Gastroesophageal sphincter (tissue), 4 donors: ENCODE results near the gene CD38. TPM values are rescaled to one million over a fixed set of nuclear protein-coding genes. Genes with fewer than 3 reads are reported as not detected.

Experiments
- ATAC-seq: fragments of 150-250 bp; one replicate; pipeline ENCODE4 v1.9.1; 2016; ENCODE audit warnings: mild to moderate bottlenecking, moderate library complexity
- H3K27ac ChIP-seq, 4 donors: fragments of 200-600 bp; sonication (generic) in 3 of 4; 1 replicate in 3 of 4; 2 replicates in 1 of 4; pipeline ENCODE4 v1.5.1; 2016 to 2019
- H3K27me3 ChIP-seq: fragments of 200-600 bp; sonication (generic); one replicate; pipeline ENCODE4 v1.5.1; 2019
- H3K36me3 ChIP-seq, 2 donors: fragments of 200-600 bp; sonication (generic); one replicate each; pipeline ENCODE4 v1.5.1; 2019; ENCODE audit warnings: control low read depth in 1 of 2
- H3K4me1 ChIP-seq, 3 donors: fragments of 200-600 bp; sonication (generic); 1 replicate in 2 of 3; 2 replicates in 1 of 3; pipeline ENCODE4 v1.5.1; 2016 to 2019; ENCODE audit warnings: control low read depth in 2 of 3
- H3K4me3 ChIP-seq, 2 donors: fragments of 200-600 bp; sonication (generic); one replicate each; pipeline ENCODE4 v1.5.1; 2019; ENCODE audit warnings: mild to moderate bottlenecking in 1 of 2, moderate library complexity in 1 of 2
- H3K9me3 ChIP-seq, 3 donors: fragments of 200-600 bp; sonication (generic); one replicate each; pipeline ENCODE4 v1.5.1; 2017 to 2019; ENCODE audit warnings: control low read depth in 2 of 3
- CTCF ChIP-seq, 4 experiments: fragments of 200-600 bp in 2 of 4; fragments of 450-650 bp in 2 of 4; sonication (generic) in 1 of 4; IDR thresholded peaks; one replicate each; pipeline ENCODE4 v1.5.1; 2017 to 2019; ENCODE audit warnings: antibody characterized with exemption in 4 of 4, mild to moderate bottlenecking in 2 of 4, moderate library complexity in 2 of 4
- EP300 ChIP-seq: sonication (generic); formaldehyde crosslinking; IDR thresholded peaks from one replicate; pipeline ENCODE4 v1.6.1; 2017; ENCODE audit warnings: antibody characterized with exemption, mild to moderate bottlenecking
- POLR2A ChIP-seq, 2 donors: fragments of 450-650 bp; IDR thresholded peaks; one replicate each; pipeline ENCODE4 v1.6.1; 2017; ENCODE audit warnings: antibody characterized with exemption in 2 of 2, mild to moderate bottlenecking in 2 of 2, moderate library complexity in 1 of 2
- POLR2AphosphoS5 ChIP-seq: sonication (generic); formaldehyde crosslinking; IDR thresholded peaks from one replicate; pipeline ENCODE4 v1.6.1; 2017; ENCODE audit warnings: antibody characterized with exemption
- WGBS, 2 donors: methylation state at CpG; one replicate each; pipeline ENCODE4 v1.1.5; 2018; ENCODE audit warnings: low coverage in 1 of 2; 5-methylcytosine and 5-hydroxymethylcytosine counted together
- total RNA-seq, 4 donors: library from RNA; depleted of rRNA; stranded (reverse); fragments of >200 nt; gene quantifications; one replicate each; pipeline ENCODE4 v1.1.0, GENCODE V29; 2016

Gene CD38
- total RNA-seq, 4 donors from 2014 or later, result 1.0 to 5.8 (median 2.4) TPM

GRCh38 chr4:15737255-15737654 lies 40.9 kb upstream of the CD38 start:
- no peaks in the 10 kb centered on the region for H3K27me3 ChIP-seq
- no peaks in the 10 kb centered on the region for H3K4me1 ChIP-seq
- no peak for TF ChIP-seq CTCF (IDR thresholded peaks at IDR 0.05)
- no peak for TF ChIP-seq EP300
- TF ChIP-seq POLR2AphosphoS5, result no peak
- no peak for TF ChIP-seq POLR2A (IDR thresholded peaks at IDR 0.05)
- no peaks in the 10 kb centered on the region for H3K9me3 ChIP-seq
- no peak overlapping the region for H3K4me3 ChIP-seq
- no peaks in the 10 kb centered on the region for H3K36me3 ChIP-seq
- H3K27ac ChIP-seq, result no peak overlapping the region
- 50 to 80% methylated on average over 1 to 2 of the region's 3 CpGs for WGBS, 2 donors
- ATAC-seq, result no peak

- H3K27ac ChIP-seq, result no peak overlapping the region
- TF ChIP-seq POLR2AphosphoS5 (no peak), POLR2A (IDR thresholded peaks at IDR 0.05) (no peak), EP300 (no peak), CTCF (IDR thresholded peaks at IDR 0.05) (no peak)
- H3K9me3 ChIP-seq, result no peaks in the 10 kb centered on the region
- ATAC-seq, result no peak
- no peaks in the 10 kb centered on the region for H3K36me3 ChIP-seq
- H3K4me1 ChIP-seq, result no peaks in the 10 kb centered on the region
- no peaks in the 10 kb centered on the region for H3K27me3 ChIP-seq
- WGBS, 2 donors, result 57 to 83% methylated on average over 1 of the region's 1 CpG
- no peak overlapping the region for H3K4me3 ChIP-seq
Observed at GRCh38 chr4:15738877-15739276, 39.3 kb upstream of the CD38 start.

GRCh38 chr4:15740764-15741404 lies 37.2 kb upstream of the CD38 start:
- H3K36me3 ChIP-seq, result no peaks in the 10 kb centered on the region
- no peaks in the 10 kb centered on the region for H3K27me3 ChIP-seq
- ATAC-seq, result no peak
- H3K9me3 ChIP-seq, result no peaks in the 10 kb centered on the region
- H3K4me3 ChIP-seq, result no peak overlapping the region
- TF ChIP-seq CTCF (IDR thresholded peaks at IDR 0.05), result no peak
- H3K27ac ChIP-seq, result no peak overlapping the region
- WGBS, 2 donors, result 59 to 80% methylated on average over 6 to 10 of the region's 11 CpGs
- H3K4me1 ChIP-seq, result no peaks in the 10 kb centered on the region

GRCh38 chr4:15742083-15742582 lies 36.0 kb upstream of the CD38 start:
- Histone ChIP-seq H3K4me1 (no peaks in the 10 kb centered on the region), H3K27me3 (no peaks in the 10 kb centered on the region), H3K4me3 (no peak overlapping the region), H3K36me3 (no peaks in the 10 kb centered on the region), H3K9me3 (no peaks in the 10 kb centered on the region), H3K27ac (no peak overlapping the region)
- no peak for ATAC-seq
- 33% methylated on average over 1 of the region's 1 CpG; no CpG with 5 or more reads in 1 of the 2 donors for WGBS, 2 donors
- TF ChIP-seq EP300 (no peak), POLR2A (IDR thresholded peaks at IDR 0.05) (no peak), CTCF (IDR thresholded peaks at IDR 0.05) (no peak), POLR2AphosphoS5 (no peak)

- no peaks in the 10 kb centered on the region for H3K27me3 ChIP-seq
Observed at GRCh38 chr4:15742637-15743036, 35.5 kb upstream of the CD38 start.

More at GRCh38 chr4:15742637-15743036, 35.5 kb upstream of the CD38 start:
- ATAC-seq, result no peak
- Histone ChIP-seq H3K36me3 (no peaks in the 10 kb centered on the region), H3K9me3 (no peaks in the 10 kb centered on the region), H3K4me1 (no peaks in the 10 kb centered on the region), H3K27ac (no peak overlapping the region), H3K4me3 (no peak overlapping the region)
- WGBS, 2 donors, result 46 to 50% methylated on average over 1 of the region's 1 CpG
- no peak for TF ChIP-seq EP300
- no peak for TF ChIP-seq CTCF (IDR thresholded peaks at IDR 0.05)
- TF ChIP-seq POLR2A (IDR thresholded peaks at IDR 0.05), result no peak
- no peak for TF ChIP-seq POLR2AphosphoS5
